Measurements from ENCODE around the gene TXNDC2.
"Not testable (repeated sequence)": the region's sequence is repeated elsewhere in the genome, so short reads cannot be mapped to it uniquely, and the experiment has no call there.

Gene TXNDC2

GRCh38 chr18:9886005-9886348 lies 204 bp downstream of the TXNDC2 start:
- TF ChIP-seq CTCF (IDR thresholded peaks at IDR 0.05; ENCODE audit: low read depth, low read length): no peak
- no peak overlapping the region for H3K4me3 ChIP-seq (ENCODE audit: low read depth, low read length)

GRCh38 chr18:9887992-9888391 lies 2.2 kb downstream of the TXNDC2 start:
- no peak overlapping the region for H3K4me3 ChIP-seq (ENCODE audit: low read depth, low read length)

GRCh38 chr18:9890196-9890595 lies 4.4 kb downstream of the TXNDC2 start:
- no peak for TF ChIP-seq CTCF (IDR thresholded peaks at IDR 0.05; ENCODE audit: low read depth, low read length)
- H3K4me3 ChIP-seq (ENCODE audit: low read depth, low read length): no peak overlapping the region

More at GRCh38 chr18:9887992-9888391, 2.2 kb downstream of the TXNDC2 start:
- TF ChIP-seq CTCF (IDR thresholded peaks at IDR 0.05; ENCODE audit: low read depth, low read length): no peak

GRCh38 chr18:9890957-9891356 lies 5.2 kb downstream of the TXNDC2 start:
- TF ChIP-seq CTCF (IDR thresholded peaks at IDR 0.05; ENCODE audit: low read depth, low read length): no peak
- H3K4me3 ChIP-seq (ENCODE audit: low read depth, low read length): no peak overlapping the region

GRCh38 chr18:9891515-9891914 lies 5.7 kb downstream of the TXNDC2 start:
- not testable (repeated sequence) for H3K4me3 ChIP-seq (ENCODE audit: low read depth, low read length)

GRCh38 chr18:9894454-9895068 lies 8.8 kb downstream of the TXNDC2 start:
- no peak for TF ChIP-seq CTCF (IDR thresholded peaks at IDR 0.05; ENCODE audit: low read depth, low read length)
- no peak overlapping the region for H3K4me3 ChIP-seq (ENCODE audit: low read depth, low read length)

- H3K4me3 ChIP-seq (ENCODE audit: low read depth, low read length): no peak overlapping the region
Measured at GRCh38 chr18:9897129-9897528, 11.4 kb downstream of the TXNDC2 start.

GRCh38 chr18:9897787-9898291 lies 12.1 kb downstream of the TXNDC2 start:
- H3K4me3 ChIP-seq (ENCODE audit: low read depth, low read length): not testable (repeated sequence)

More at GRCh38 chr18:9897129-9897528, 11.4 kb downstream of the TXNDC2 start:
- no peak for TF ChIP-seq CTCF (IDR thresholded peaks at IDR 0.05; ENCODE audit: low read depth, low read length)
